KBM-7 (cell line): Measurements from ENCODE around the gene SLC4A9.
"Not testable (repeated sequence)": the region's sequence is repeated elsewhere in the genome, so short reads cannot be mapped to it uniquely, and the experiment has no call there.

ENCODE experiments used
- DNase-seq: peaks from one replicate; pipeline ENCODE4 v3.0.0-alpha.2; 2015
- in situ Hi-C: fragments of 300-500 bp; cut with MboI; formaldehyde crosslinking; loops from 2 replicates; pipeline ENCODE4 v1.14.3; 2020; ENCODE audit warnings: low sequenced_read_pairs, low pct_unique_long_range_greater_than_20kb, mixed read lengths

The SLC4A9 gene

GRCh38 chr5:140420665-140421361 is 60.8 kb downstream of the SLC4A9 start:
- in situ Hi-C loops: no loop called here
- no peak for DNase-seq

DNA sequence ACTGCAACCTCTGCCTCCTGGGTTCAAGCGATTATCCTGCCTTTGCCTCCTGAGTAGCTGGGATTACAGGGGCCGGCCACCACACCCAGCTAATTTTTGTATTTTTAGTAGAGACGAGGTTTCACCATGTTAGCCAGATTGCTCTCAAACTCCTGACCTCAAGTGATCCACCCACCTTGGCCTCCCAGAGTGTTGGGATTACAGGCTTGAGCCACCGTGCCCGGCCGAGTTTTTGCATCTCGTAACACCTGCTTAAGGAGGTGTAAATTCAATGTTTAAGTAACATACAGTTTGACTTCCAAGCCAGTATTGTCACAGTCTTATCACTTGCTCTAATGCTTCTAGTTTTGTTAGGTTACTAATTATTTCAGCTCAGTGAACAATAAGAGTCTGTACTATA is 61.4 kb downstream of the SLC4A9 start:
- DNase-seq, in situ Hi-C loops: not testable (repeated sequence)

- in situ Hi-C loops: no loop called here
- DNase-seq: no peak
These were observed 63.6 kb downstream of the SLC4A9 start for GRCh38 chr5:140423609-140424008.

DNA sequence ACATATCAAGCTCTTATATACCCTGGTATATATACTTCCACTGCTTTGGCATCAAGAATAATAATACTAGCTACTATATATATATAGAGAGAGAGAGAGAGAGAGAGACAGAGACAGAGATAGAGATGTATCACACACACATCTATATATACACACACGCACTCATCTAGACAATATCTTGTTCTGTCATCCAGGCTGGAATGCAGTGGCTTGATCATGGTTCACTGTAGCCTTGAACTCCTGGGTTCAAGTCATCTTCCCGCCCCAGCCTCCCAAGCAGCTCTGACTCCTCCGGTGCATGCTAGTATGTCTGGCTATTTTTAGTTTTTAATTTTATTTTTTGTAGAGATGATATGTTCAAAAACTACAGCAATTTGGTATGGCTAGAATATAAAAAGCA is 64.1 kb downstream of the SLC4A9 start:
- in situ Hi-C loops: no loop called here
- DNase-seq: no peak
